Skeletal muscle satellite cell (primary cell): Measurements from ENCODE around the gene RBM42.

Experiments
- H3K27me3 ChIP-seq: 2 replicates; pipeline ENCODE4 v1.7.0; 2013; ENCODE audit warnings: low read length; ENCODE audit not compliant: control insufficient read depth, insufficient read depth
- H3K36me3 ChIP-seq: 2 replicates; pipeline ENCODE4 v1.7.0; 2013; ENCODE audit warnings: mild to moderate bottlenecking, control low read depth, low read length; ENCODE audit not compliant: insufficient read depth
- H3K4me1 ChIP-seq: 2 replicates; pipeline ENCODE4 v1.7.0; 2013; ENCODE audit warnings: low read length; ENCODE audit not compliant: control insufficient read depth, insufficient read depth
- H3K4me2 ChIP-seq: 2 replicates; pipeline ENCODE4 v1.7.0; 2013; ENCODE audit warnings: mild to moderate bottlenecking, low read length
- H3K4me3 ChIP-seq: 2 replicates; pipeline ENCODE4 v1.7.0; 2013; ENCODE audit warnings: low read length
- H3K9ac ChIP-seq: 2 replicates; pipeline ENCODE4 v1.7.0; 2013; ENCODE audit warnings: mild to moderate bottlenecking, low read depth, low read length, moderate library complexity
- H3K9me3 ChIP-seq: replicated peaks from 2 replicates; pipeline ENCODE4 v1.7.0; 2013; ENCODE audit warnings: mild to moderate bottlenecking, control low read depth, low read length

Gene RBM42

GRCh38 chr19:35675589-35676140 lies 46.8 kb downstream of the RBM42 start:
- H3K9me3 ChIP-seq = no peaks in the 10 kb centered on the region
- H3K9ac ChIP-seq = no peak overlapping the region
- H3K4me1 ChIP-seq = peaks cover 4% of the 10 kb centered on the region
- H3K4me2 ChIP-seq = no peak overlapping the region
- peaks cover 11% of the 10 kb centered on the region for H3K27me3 ChIP-seq
- no peak overlapping the region for H3K4me3 ChIP-seq
- H3K36me3 ChIP-seq = no peaks in the 10 kb centered on the region
